Neural cell (in vitro differentiated cells): ENCODE data around the gene VAV3. TPM values are rescaled to one million over a fixed set of nuclear protein-coding genes. Genes with fewer than 3 reads are reported as not detected.

Experiments
- H2AFZ ChIP-seq: fragments of 200-600, 300-800 bp; sonication (generic), shearing (Covaris generic); 2 replicates; pipeline ENCODE4 v1.6.0; 2014; ENCODE audit warnings: low read depth, mild to moderate bottlenecking, antibody characterized with exemption, low read length, moderate library complexity
- H3F3A ChIP-seq: fragments of 200-600 bp; shearing (Covaris generic); 2 replicates; pipeline ENCODE4 v1.6.1; 2016; ENCODE audit warnings: mild to moderate bottlenecking, moderate library complexity, mixed read lengths, antibody characterized with exemption, low read length; ENCODE audit not compliant: insufficient read depth, poor library complexity, severe bottlenecking
- H3K27ac ChIP-seq: fragments of 200-600, 300-800 bp; sonication (generic), shearing (Covaris generic); 2 replicates; pipeline ENCODE4 v1.5.1; 2014; ENCODE audit warnings: mild to moderate bottlenecking, low read length, moderate library complexity
- H3K27me3 ChIP-seq: fragments of 300-800, 200-600 bp; sonication (generic), shearing (Covaris generic); 2 replicates; pipeline ENCODE4 v1.6.0; 2014; ENCODE audit warnings: mild to moderate bottlenecking, low read depth, low read length, moderate library complexity; ENCODE audit not compliant: insufficient read depth
- H3K36me3 ChIP-seq: fragments of 300-800, 200-600 bp; sonication (generic), shearing (Covaris generic); 2 replicates; pipeline ENCODE4 v1.5.1; 2014; ENCODE audit warnings: mild to moderate bottlenecking, antibody characterized with exemption, low read length, moderate library complexity; ENCODE audit not compliant: insufficient read depth
- H3K4me2 ChIP-seq: fragments of 300-800, 200-600 bp; sonication (generic), shearing (Covaris generic); 2 replicates; pipeline ENCODE4 v1.6.0; 2014; ENCODE audit warnings: mild to moderate bottlenecking, low read length
- H3K4me3 ChIP-seq: fragments of 300-800, 200-600 bp; sonication (generic), shearing (Covaris generic); 2 replicates; pipeline ENCODE4 v1.5.1; 2014; ENCODE audit warnings: mild to moderate bottlenecking, low read length, moderate library complexity
- H3K79me2 ChIP-seq: fragments of 200-600 bp; shearing (Covaris generic); replicated peaks from 2 replicates; pipeline ENCODE4 v1.6.0; 2014; ENCODE audit warnings: mild to moderate bottlenecking, low read length, moderate library complexity; ENCODE audit not compliant: insufficient read depth
- H3K9ac ChIP-seq: fragments of 300-800, 200-600 bp; sonication (generic), shearing (Covaris generic); 2 replicates; pipeline ENCODE4 v1.6.1; 2016; ENCODE audit warnings: mild to moderate bottlenecking, low read length, mixed read lengths
- H3K9me2 ChIP-seq: fragments of 200-600 bp; shearing (Covaris generic); 2 replicates; pipeline ENCODE4 v1.6.1; 2016; ENCODE audit warnings: mild to moderate bottlenecking, low read length, mixed read lengths; ENCODE audit not compliant: insufficient read depth
- H3K9me3 ChIP-seq: fragments of 200-600, 300-800 bp; sonication (generic), shearing (Covaris generic); 2 replicates; pipeline ENCODE4 v1.6.1; 2016; ENCODE audit warnings: mild to moderate bottlenecking, mixed run types, low read length, moderate library complexity, mixed read lengths
- H4K20me1 ChIP-seq: fragments of 200-600 bp; shearing (Covaris generic); 2 replicates; pipeline ENCODE4 v1.6.1; 2016; ENCODE audit warnings: mild to moderate bottlenecking, mixed run types; ENCODE audit not compliant: insufficient read depth
- EP300 ChIP-seq: fragments of 450-650 bp; conservative IDR thresholded peaks from 2 replicates; pipeline ENCODE4 v1.6.1; 2014; ENCODE audit warnings: antibody characterized with exemption, mild to moderate bottlenecking, moderate library complexity; ENCODE audit not compliant: poor library complexity, severe bottlenecking
- EZH2 ChIP-seq: fragments of 200-600, 300-800 bp; shearing (Covaris generic), sonication (generic); IDR thresholded peaks from 2 replicates; pipeline ENCODE4 v1.6.1; 2014; ENCODE audit warnings: antibody characterized with exemption, low read length, borderline replicate concordance, mild to moderate bottlenecking; ENCODE audit not compliant: insufficient read depth, poor library complexity, severe bottlenecking
- MXI1 ChIP-seq: fragments of 450-650 bp; conservative IDR thresholded peaks from 2 replicates; pipeline ENCODE4 v1.6.1; 2014; ENCODE audit warnings: antibody characterized with exemption, mild to moderate bottlenecking; ENCODE audit not compliant: poor library complexity, severe bottlenecking
- POLR2AphosphoS5 ChIP-seq: IDR thresholded peaks from 2 replicates; pipeline ENCODE4 v1.6.1; 2012
- RAD21 ChIP-seq: fragments of 450-650 bp; conservative IDR thresholded peaks from 2 replicates; pipeline ENCODE4 v1.6.1; 2014; ENCODE audit warnings: antibody characterized with exemption, mild to moderate bottlenecking, moderate library complexity
- SMC3 ChIP-seq: fragments of 450-650 bp; conservative IDR thresholded peaks from 2 replicates; pipeline ENCODE4 v1.6.1; 2014; ENCODE audit warnings: antibody characterized with exemption, mild to moderate bottlenecking, moderate library complexity; ENCODE audit not compliant: poor library complexity
- TAF1 ChIP-seq: IDR thresholded peaks from 2 replicates; pipeline ENCODE4 v1.6.1; 2012; ENCODE audit warnings: low read depth
- polyA plus RNA-seq: library from polyadenylated mRNA; depleted of rRNA; stranded (reverse); fragments of >200 nt; gene quantifications from 2 replicates; pipeline ENCODE4 v1.2.3, GENCODE V29; 2014
- TF ChIP-seq, protein P1 (sequence below): IDR thresholded peaks from 2 replicates; pipeline ENCODE4 v1.6.1; 2012; ENCODE audit warnings: borderline replicate concordance
- TF ChIP-seq, protein P2 (sequence below): fragments of 450-650 bp; IDR thresholded peaks from 2 replicates; pipeline ENCODE4 v1.5.1; 2014; ENCODE audit warnings: antibody characterized with exemption, mild to moderate bottlenecking, moderate library complexity; ENCODE audit not compliant: poor library complexity, severe bottlenecking

VAV3 gene
- polyA plus RNA-seq, 1 donor from 2014 or later = 7.6 TPM

DNA sequence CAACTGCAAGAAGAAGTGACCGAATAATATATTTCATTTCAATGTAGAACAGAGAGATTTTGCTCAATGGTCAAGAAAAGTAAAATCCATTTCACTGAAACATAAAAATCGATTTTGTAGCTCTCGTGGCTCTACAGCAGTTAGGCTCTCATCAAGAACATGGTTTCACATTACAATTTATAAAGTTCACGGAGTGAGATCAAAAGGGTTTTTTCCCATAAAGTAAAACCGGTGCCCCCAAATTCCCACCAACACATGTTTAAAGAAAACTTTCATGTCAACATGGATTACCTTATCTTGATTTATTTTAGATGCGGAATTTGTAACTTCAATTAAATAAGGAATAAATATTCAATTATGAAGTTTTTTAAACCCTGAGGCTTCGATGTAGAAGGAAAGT, 16.3 kb upstream of the VAV3 start:
- Histone ChIP-seq H3K27me3 (no peaks in the 10 kb centered on the region), H3K4me2 (no peak overlapping the region), H3F3A (no peaks in the 10 kb centered on the region), H2AFZ (no peak overlapping the region), H3K9ac (no peak overlapping the region), H3K79me2 (no peaks in the 10 kb centered on the region), H3K36me3 (no peaks in the 10 kb centered on the region), H3K9me3 (no peaks in the 10 kb centered on the region), H3K27ac (no peak overlapping the region), H3K4me3 (no peak overlapping the region), H4K20me1 (no peaks in the 10 kb centered on the region), H3K9me2 (no peaks in the 10 kb centered on the region)
- no peak for TF ChIP-seq SMC3
- TF ChIP-seq, protein P1, sequence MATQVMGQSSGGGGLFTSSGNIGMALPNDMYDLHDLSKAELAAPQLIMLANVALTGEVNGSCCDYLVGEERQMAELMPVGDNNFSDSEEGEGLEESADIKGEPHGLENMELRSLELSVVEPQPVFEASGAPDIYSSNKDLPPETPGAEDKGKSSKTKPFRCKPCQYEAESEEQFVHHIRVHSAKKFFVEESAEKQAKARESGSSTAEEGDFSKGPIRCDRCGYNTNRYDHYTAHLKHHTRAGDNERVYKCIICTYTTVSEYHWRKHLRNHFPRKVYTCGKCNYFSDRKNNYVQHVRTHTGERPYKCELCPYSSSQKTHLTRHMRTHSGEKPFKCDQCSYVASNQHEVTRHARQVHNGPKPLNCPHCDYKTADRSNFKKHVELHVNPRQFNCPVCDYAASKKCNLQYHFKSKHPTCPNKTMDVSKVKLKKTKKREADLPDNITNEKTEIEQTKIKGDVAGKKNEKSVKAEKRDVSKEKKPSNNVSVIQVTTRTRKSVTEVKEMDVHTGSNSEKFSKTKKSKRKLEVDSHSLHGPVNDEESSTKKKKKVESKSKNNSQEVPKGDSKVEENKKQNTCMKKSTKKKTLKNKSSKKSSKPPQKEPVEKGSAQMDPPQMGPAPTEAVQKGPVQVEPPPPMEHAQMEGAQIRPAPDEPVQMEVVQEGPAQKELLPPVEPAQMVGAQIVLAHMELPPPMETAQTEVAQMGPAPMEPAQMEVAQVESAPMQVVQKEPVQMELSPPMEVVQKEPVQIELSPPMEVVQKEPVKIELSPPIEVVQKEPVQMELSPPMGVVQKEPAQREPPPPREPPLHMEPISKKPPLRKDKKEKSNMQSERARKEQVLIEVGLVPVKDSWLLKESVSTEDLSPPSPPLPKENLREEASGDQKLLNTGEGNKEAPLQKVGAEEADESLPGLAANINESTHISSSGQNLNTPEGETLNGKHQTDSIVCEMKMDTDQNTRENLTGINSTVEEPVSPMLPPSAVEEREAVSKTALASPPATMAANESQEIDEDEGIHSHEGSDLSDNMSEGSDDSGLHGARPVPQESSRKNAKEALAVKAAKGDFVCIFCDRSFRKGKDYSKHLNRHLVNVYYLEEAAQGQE = no peak
- no peak for TF ChIP-seq EP300
- TF ChIP-seq, protein P2, sequence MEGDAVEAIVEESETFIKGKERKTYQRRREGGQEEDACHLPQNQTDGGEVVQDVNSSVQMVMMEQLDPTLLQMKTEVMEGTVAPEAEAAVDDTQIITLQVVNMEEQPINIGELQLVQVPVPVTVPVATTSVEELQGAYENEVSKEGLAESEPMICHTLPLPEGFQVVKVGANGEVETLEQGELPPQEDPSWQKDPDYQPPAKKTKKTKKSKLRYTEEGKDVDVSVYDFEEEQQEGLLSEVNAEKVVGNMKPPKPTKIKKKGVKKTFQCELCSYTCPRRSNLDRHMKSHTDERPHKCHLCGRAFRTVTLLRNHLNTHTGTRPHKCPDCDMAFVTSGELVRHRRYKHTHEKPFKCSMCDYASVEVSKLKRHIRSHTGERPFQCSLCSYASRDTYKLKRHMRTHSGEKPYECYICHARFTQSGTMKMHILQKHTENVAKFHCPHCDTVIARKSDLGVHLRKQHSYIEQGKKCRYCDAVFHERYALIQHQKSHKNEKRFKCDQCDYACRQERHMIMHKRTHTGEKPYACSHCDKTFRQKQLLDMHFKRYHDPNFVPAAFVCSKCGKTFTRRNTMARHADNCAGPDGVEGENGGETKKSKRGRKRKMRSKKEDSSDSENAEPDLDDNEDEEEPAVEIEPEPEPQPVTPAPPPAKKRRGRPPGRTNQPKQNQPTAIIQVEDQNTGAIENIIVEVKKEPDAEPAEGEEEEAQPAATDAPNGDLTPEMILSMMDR = no peak
- TF ChIP-seq MXI1 = no peak
- TF ChIP-seq RAD21 = no peak

DNA sequence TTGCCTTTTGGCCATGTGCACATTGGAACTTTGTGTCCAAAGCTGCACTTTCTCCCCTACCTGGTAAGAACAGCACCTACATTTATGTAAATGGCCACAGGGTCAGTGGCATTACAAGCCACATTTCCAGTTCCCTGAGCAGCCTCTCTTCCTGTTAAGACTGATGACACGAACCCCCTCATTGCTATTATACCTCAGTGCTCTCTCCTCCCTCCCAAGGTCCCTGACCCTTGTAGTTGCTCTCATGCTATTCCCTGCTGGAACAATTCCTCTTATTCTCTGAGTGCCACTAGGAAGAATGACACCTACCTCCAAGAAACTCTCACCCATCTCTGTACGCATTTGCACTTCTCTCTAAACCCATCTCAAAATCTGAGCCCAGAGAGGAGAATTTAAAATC, 14.9 kb upstream of the VAV3 start:
- Histone ChIP-seq H3K9ac (no peak overlapping the region), H3K36me3 (no peaks in the 10 kb centered on the region), H3F3A (no peaks in the 10 kb centered on the region), H3K27me3 (no peaks in the 10 kb centered on the region), H3K9me2 (no peaks in the 10 kb centered on the region), H3K4me3 (no peak overlapping the region), H3K9me3 (no peaks in the 10 kb centered on the region), H2AFZ (no peak overlapping the region), H3K79me2 (no peaks in the 10 kb centered on the region), H4K20me1 (no peaks in the 10 kb centered on the region), H3K4me2 (no peak overlapping the region), H3K27ac (no peak overlapping the region)
- no peak for TF ChIP-seq POLR2AphosphoS5
- TF ChIP-seq TAF1 = no peak
- no peak for TF ChIP-seq SMC3
- TF ChIP-seq MXI1 = no peak
- TF ChIP-seq, protein P2 = no peak
- no peak for TF ChIP-seq RAD21
- no peak for TF ChIP-seq EP300
- TF ChIP-seq EZH2 = no peak
- TF ChIP-seq, protein P1 = no peak
